HL-60/S4 treated with retinoic acid at 250 ng/mL for 4 days and 3 days (cell line): ENCODE data around the gene ARMH4.

Experiments used
- in situ Hi-C: fragments of 300-500 bp; cut with MboI; formaldehyde crosslinking; loops from 2 replicates; pipeline ENCODE4 v1.7.0; 2022; ENCODE audit warnings: low sequenced_read_pairs

The ARMH4 gene

GRCh38 chr14:57970175-57970574 is 181.8 kb downstream of the ARMH4 start:
- in situ Hi-C loops, result no loop called here

- in situ Hi-C loops, result no loop called here
Observed at GRCh38 chr14:57963071-57963470, 188.9 kb downstream of the ARMH4 start.

- in situ Hi-C loops, result no loop called here
Observed at GRCh38 chr14:57962325-57963035, 189.5 kb downstream of the ARMH4 start.

- in situ Hi-C loops, result no loop called here
Observed at GRCh38 chr14:57961786-57962060, 190.3 kb downstream of the ARMH4 start.

- in situ Hi-C loops, result no loop called here
Observed at GRCh38 chr14:57960946-57961785, 190.8 kb downstream of the ARMH4 start.

- in situ Hi-C loops, result no loop called here
Observed at GRCh38 chr14:57957441-57957840, 194.6 kb downstream of the ARMH4 start.
